Heart left ventricle (tissue), 16 donors: ENCODE results near the gene SECTM1. TPM values are rescaled to one million over a fixed set of nuclear protein-coding genes. Genes with fewer than 3 reads are reported as not detected.
A peak's percentile ranks its signal among the peaks of the same experiment; 100 is the strongest.

Source experiments
- ATAC-seq, 4 donors: fragments of 200-7000 bp; cut with Tn5 transposase; one replicate each; pipeline ENCODE4 v1.9.1; 2020 to 2022; ENCODE audit warnings: moderate library complexity in 4 of 4, mild to moderate bottlenecking in 3 of 4, moderate number of reproducible peaks in 1 of 4
- DNase-seq, 5 donors: peaks; one replicate each; pipeline ENCODE4 v3.0.0-alpha.2; 2020
- H3K27ac ChIP-seq, 12 donors: fragments of 200-600 bp; sonication (generic) in 4 of 12; one replicate each; pipeline versions ENCODE4 v1.5.0 to v1.8.0; 2016 to 2022; ENCODE audit warnings: mild to moderate bottlenecking in 2 of 12
- H3K27me3 ChIP-seq, 9 donors: fragments of 200-600 bp; sonication (generic) in 2 of 9; one replicate each; pipeline versions ENCODE4 v1.5.1 to v1.8.0; 2016 to 2022; ENCODE audit warnings: mild to moderate bottlenecking in 3 of 9
- H3K36me3 ChIP-seq, 9 donors: fragments of 200-600 bp; sonication (generic) in 2 of 9; one replicate each; pipeline versions ENCODE4 v1.5.0 to v1.8.0; 2018 to 2022; ENCODE audit warnings: mild to moderate bottlenecking in 2 of 9
- H3K4me1 ChIP-seq, 12 donors: fragments of 200-600 bp; sonication (generic) in 4 of 12; one replicate each; pipeline versions ENCODE4 v1.5.0 to v1.8.0; 2016 to 2022; ENCODE audit warnings: mild to moderate bottlenecking in 3 of 12
- H3K4me3 ChIP-seq, 12 donors: fragments of 200-600 bp; sonication (generic) in 4 of 12; one replicate each; pipeline versions ENCODE4 v1.5.0 to v1.8.0; 2017 to 2022; ENCODE audit warnings: mild to moderate bottlenecking in 9 of 12, moderate library complexity in 4 of 12
- H3K9me3 ChIP-seq, 12 donors: fragments of 200-600 bp; sonication (generic) in 4 of 12; one replicate each; pipeline versions ENCODE4 v1.5.0 to v1.8.0; 2016 to 2022; ENCODE audit warnings: mild to moderate bottlenecking in 1 of 12
- CTCF ChIP-seq, 12 donors: fragments of 200-600 bp; sonication (generic) in 4 of 12; IDR thresholded peaks; one replicate each; pipeline versions ENCODE4 v1.5.0 to v1.8.0; 2018 to 2022; ENCODE audit warnings: antibody characterized with exemption in 12 of 12, mild to moderate bottlenecking in 5 of 12
- POLR2A ChIP-seq, 2 donors: fragments of 450-650 bp; IDR thresholded peaks; one replicate each; pipeline ENCODE4 v1.6.1; 2017; ENCODE audit warnings: antibody characterized with exemption in 2 of 2, mild to moderate bottlenecking in 2 of 2, moderate library complexity in 2 of 2
- WGBS, 4 donors: extraction: QIAGEN DNeasy Blood & Tissue Kit in 2 of 4; methylation state at CpG; one replicate each; pipeline versions ENCODE4 v1.1.5 to v1.1.7; 2013 to 2018; 5-methylcytosine and 5-hydroxymethylcytosine counted together
- intact Hi-C, 10 donors: fragments of 100-400 bp; cut with DNase I; formaldehyde crosslinking; loops; one replicate each; pipeline versions ENCODE4 v1.11.1 to v1.14.2; 2022
- polyA plus RNA-seq, 2 donors: library from polyadenylated mRNA; stranded (reverse); fragments of 200-250 nt; gene quantifications; one replicate each; pipeline ENCODE4 v1.2.3, GENCODE V29; 2013
- total RNA-seq, 9 donors: library from RNA; depleted of rRNA in 2 of 9; stranded (reverse); fragments of >200 nt in 2 of 9; fragmentation: NEBNext Ultra II Directional in 3 of 9; extraction: Animal tissue kit (Norgen Biotek cat#: 25700) in 3 of 9; gene quantifications; one replicate each; pipeline versions ENCODE4 v1.1.0 to v1.2.4, GENCODE V29; 2016 to 2023
- donor health status: ischemic (EF 13 %, LVEDD 7.1; RV severe dilation, severe dysfunction).
- donor health status: healthy with polysubstance abuse.
- donor health status: DM: no; HTN: yes; CAD: no.
- donor health status: DM: no; HTN: no; CAD: no.
- donor health status: ischemic (EF 25% LVEDD 6.9; RV normal size, moderate dysfunction).
- donor health status: ischemic (EF 25% LVEDD 5.7; RV mildly dilated, moderate dysfunction).
- donor health status: healthy.
- donor health status: DM: yes; HTN: yes; CAD: no.
- donor health status: ischemic (EF 35%, LVEDD 5.7; RV mildly dilated, moderate dysfunction).
- donor health status: nonischemic (EF 11% LVEDD 7.7; RV severe dilation, severe dysfunction).
- donor health status: DM: yes; HTN: yes; CAD: no.
- donor health status: PGD.
- donor health status: ischemic (EF 29% LVEDD 5.4; RV normal size, mild dysfunction).
- donor health status: nonischemic (EF 23%, LVEDD 6.1; RV moderate dilation, normal function).

SECTM1 gene
- total and polyA plus RNA-seq, 11 donors, result 2.3 to 41.6 (median 3.4) TPM

DNA sequence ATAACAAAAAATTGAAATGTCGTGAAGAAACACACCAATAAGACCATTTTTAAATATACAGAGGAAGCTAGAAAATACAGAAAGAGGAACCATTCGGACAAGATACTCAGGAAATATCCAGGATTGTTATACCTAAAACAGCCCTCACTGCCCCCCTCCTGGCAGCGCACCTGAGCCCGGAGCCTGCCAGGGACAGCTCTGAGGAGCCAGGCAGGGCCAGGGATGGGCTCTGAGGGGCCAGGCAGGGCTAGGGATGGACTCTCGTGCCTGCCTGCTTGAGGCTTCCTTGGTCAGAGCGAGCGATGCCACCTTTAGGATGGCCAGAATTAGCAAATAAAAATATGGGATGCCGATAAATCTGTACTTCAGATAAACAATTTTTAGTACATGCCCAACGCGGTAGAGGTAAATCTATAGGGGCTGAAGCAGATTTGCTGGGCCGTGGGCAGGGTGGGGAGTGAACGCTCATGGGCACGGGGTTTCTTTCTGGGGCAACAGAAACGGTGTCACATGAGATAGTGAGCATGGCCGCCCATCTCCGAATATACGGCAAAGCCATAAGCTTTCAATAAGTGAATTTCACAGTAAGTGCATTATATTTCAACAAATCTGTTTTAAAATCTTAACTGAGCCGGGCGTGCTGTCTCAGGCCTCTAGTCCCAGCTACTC is 41.9 kb downstream of the SECTM1 start:
- Histone ChIP-seq H3K9me3 (no peaks in the 10 kb centered on the region), H3K27ac (peak overlapping the region in 11 of 12 donors; percentile 91 to 99 (median 95)), H3K4me1 (peaks cover 5 to 55% (median 33%) of the 10 kb centered on the region in 12 donors), H3K27me3 (no peaks in the 10 kb centered on the region), H3K36me3 (no peaks in the 10 kb centered on the region), H3K4me3 (peak overlapping the region; percentile 68 to 98 (median 76))
- 85 to 91% (median 89%) methylated on average over 19 of the region's 19 CpGs for WGBS, 4 donors
- DNase-seq (no peak), ATAC-seq (no peak)
- TF ChIP-seq CTCF (IDR thresholded peaks at IDR 0.05), result no peak
- TF ChIP-seq POLR2A (IDR thresholded peaks at IDR 0.05), result no peak
- intact Hi-C loops, result loop anchor here in 5 of 10 donors (1.0 to 10.0 kb wide), 5 partner anchors 18 to 59 kb away; partner anchors contain the start of gene CSNK1D (in 1 of the 5)

DNA sequence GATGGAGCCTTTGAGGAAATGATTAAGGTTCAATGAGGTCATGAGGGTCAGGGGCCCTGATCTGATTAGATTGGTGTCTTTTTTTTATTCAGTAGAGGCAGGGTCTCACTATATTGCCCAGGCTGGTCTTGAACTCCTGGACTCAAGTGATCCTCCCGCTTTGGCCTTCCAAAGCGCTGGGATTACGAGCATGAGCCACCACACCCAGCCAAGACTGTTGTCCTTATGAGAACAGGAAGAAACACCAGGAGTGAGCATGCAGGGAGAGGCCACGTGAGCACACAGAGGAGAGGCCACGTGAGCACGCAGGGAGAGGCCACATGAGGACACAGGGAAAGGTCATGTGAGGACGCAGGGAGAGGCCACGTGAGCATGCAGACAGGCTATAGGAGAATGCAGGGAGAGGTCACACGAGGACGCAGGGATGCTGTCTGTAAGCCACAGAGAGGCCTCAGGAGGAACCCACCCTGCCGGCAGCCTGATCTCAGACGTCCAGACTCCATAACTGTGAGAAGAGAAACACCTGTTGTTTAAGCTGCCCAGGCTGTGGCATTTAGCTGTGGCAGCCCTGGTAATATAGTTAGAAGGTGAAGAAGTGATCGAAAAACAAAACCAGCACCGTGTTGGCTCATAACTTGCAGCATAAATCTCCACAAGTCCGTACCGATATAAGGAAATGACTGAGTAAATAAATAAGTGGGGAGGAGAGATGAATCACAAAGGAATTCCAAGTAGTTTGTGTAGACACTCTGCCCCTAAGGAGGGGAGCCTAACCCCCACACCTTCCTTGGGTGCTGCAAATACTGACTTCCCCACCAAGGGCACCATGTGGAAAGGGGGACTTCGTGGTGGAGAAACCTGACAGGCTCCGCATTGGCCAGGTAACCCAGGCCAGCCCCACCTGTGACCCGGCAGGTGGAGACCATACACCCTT is 45.4 kb downstream of the SECTM1 start:
- TF ChIP-seq POLR2A (IDR thresholded peaks at IDR 0.05) (no peak), CTCF (IDR thresholded peaks at IDR 0.05) (no peak)
- Histone ChIP-seq H3K4me1 (peaks cover 5 to 41% (median 28%) of the 10 kb centered on the region in 12 donors), H3K27me3 (no peaks in the 10 kb centered on the region), H3K27ac (peak overlapping the region; percentile 19 to 87 (median 78)), H3K4me3 (no peak overlapping the region), H3K9me3 (no peaks in the 10 kb centered on the region), H3K36me3 (no peaks in the 10 kb centered on the region)
- ATAC-seq (peak; percentile 51 to 75 (median 58)), DNase-seq (peak; percentile 87 to 91 (median 88))
- intact Hi-C loops, result no loop called here
- 30 to 46% (median 39%) methylated on average over 18 to 19 of the region's 19 CpGs for WGBS, 4 donors

DNA sequence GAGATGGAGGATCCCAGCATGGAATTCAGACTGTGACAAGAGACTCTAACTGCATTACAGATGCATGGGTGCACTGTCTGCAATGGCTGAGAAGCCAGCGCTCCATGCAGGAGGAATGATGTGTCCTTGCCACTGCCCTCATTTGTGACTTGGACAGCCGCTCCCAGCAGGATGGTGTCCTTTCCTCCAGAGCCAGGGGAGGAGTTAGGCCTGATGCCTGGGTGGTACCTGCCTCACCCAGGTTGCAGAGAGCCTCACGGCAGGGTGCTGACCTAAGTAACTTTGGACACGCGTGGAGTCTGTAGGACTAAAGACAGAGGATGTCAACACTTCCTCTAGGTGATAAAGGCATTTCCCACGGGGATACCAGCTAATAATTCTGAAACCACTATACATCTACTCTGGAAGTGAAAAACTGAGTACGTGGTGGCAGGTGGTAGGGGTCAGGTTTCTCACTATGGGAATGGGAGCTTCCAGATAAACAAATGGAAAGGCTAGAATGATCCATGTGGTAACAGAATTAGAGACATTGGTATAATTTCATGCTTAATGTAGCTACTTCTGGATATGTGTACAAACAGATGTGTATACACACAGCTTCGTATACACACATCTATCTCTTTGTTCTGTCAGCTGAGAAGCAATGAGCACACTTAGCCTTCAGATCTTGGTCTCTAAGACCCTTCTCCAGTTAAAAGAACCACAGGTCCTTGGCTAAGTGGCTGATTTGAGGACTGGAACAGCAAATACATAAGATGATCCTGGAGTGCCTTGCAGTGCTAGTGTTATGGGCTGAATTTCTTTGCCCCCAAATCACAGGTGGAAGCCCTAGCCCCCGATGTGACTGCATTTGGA is 46.3 kb downstream of the SECTM1 start:
- TF ChIP-seq CTCF (IDR thresholded peaks at IDR 0.05) (no peak), POLR2A (IDR thresholded peaks at IDR 0.05) (no peak)
- Histone ChIP-seq H3K27me3 (no peaks in the 10 kb centered on the region), H3K27ac (peak overlapping the region; percentile 19 to 87 (median 78)), H3K36me3 (no peaks in the 10 kb centered on the region), H3K4me3 (no peak overlapping the region), H3K4me1 (peaks cover 5 to 41% (median 29%) of the 10 kb centered on the region in 12 donors), H3K9me3 (no peaks in the 10 kb centered on the region)
- intact Hi-C loops, result no loop called here
- ATAC-seq, result no peak
- WGBS, 4 donors, result 63 to 76% (median 70%) methylated on average over 9 of the region's 9 CpGs
- DNase-seq, result no peak
